CD4-positive, alpha-beta T cell treated with Interleukin-15 for 4 hours (primary cell): ENCODE results near the gene CD28.
"Not testable (repeated sequence)": the region's sequence is repeated elsewhere in the genome, so short reads cannot be mapped to it uniquely, and the experiment has no call there.

Source experiments
- DNase-seq: peaks from one replicate; pipeline ENCODE4 v3.0.0-alpha.2; 2020; ENCODE audit warnings: low spot score

The CD28 gene

GRCh38 chr2:203784710-203785270 is 78.4 kb downstream of the CD28 start:
- DNase-seq = not testable (repeated sequence)

GRCh38 chr2:203785391-203786110 is 79.1 kb downstream of the CD28 start:
- DNase-seq = not testable (repeated sequence)

GRCh38 chr2:203786549-203787351 is 80.3 kb downstream of the CD28 start:
- DNase-seq = no peak

- DNase-seq = no peak
These were observed 81.5 kb downstream of the CD28 start for GRCh38 chr2:203787979-203788378.
